GM19372 (cell line): ENCODE results near the gene ERBB3.

Experiments used
- ATAC-seq: cut with Tn5 transposase; IDR thresholded peaks from one replicate; pipeline ENCODE4 v1.9.1; 2021; ENCODE audit warnings: mild to moderate bottlenecking, low read depth, moderate library complexity; ENCODE audit not compliant: unreplicated experiment

ERBB3 gene

DNA sequence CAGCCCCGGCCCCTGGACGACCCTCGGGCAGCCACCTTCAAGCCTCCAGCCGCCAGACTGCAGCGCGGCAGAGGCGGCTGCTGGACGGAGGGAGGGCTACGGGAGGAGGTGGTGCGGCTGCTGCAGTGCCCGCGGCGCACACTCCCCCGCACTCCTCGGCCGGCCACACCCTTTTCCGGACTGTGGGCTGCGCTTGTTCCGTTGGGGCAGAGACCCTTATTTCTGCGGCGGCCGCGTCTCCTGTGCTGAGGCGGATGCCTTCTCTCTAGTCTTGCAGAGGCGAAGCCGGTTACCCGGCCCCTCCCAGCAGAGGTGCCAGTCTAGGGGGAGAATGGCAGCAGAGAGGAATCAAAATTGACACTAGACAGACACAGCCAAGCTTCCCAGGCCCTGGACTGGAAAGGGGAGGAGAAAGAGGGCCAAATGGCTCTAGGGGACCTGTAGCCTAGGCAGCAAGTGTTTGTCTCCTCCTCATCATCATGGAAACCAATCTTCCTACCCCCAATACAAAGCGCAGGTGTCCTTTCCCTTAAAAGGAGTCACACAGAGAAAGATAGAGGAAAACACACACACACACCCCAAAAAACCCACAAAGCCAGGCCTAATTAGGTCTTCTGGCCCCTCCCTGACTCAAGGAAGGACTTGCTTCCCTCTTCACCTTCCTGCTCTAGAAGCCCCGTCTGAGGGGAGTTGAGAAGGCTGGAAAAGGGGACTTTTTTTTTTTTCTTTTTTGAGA is 49.4 kb downstream of the ERBB3 start:
- peak; percentile 37 for ATAC-seq

DNA sequence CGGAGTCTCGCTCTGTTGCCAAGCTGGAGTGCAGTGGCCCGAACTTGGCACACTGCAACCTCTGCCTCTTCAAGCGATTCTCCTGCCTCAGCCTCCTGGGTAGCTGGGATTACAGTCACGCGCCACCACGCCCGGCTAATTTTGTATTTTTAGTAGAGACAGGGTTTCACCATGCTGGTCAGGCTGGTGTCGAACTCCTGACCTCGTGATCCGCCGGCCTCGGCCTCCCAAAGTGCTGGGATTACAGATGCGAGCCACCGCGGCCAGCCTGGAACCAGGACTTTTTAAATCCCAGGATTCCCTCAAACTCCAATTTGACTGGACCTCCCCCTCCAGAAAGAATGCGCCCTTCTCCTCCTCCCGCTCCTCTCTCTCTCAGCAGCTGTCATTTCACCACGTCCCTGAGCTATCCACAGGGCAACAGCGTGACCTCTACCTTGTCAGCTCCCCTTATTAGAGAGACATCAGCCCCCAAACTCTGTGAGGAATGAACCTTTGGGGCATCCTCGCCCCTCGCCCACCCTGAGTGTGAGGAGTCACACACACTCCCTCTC is 50.1 kb downstream of the ERBB3 start:
- ATAC-seq = no peak

- no peak for ATAC-seq
Observed at GRCh38 chr12:56130876-56131275, 50.9 kb downstream of the ERBB3 start.

DNA sequence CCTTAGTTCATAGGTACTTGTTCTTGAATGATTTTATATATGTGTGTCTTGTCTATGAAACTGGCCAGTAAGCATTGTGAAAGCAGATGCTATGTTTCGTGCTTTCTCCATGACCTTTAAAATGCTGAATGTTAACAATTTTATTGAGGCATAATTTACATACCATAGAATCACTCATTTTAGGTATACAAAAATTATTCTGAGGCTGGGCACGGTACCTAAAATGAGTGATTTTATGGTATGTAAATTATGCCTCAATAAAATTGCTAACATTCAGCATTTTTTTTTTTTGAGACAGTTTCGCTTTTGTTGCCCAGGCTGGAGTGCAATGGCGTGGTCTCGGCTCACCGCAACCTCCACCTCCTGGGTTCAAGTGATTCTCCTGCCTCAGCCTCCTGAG is 54.9 kb downstream of the ERBB3 start:
- ATAC-seq = no peak

DNA sequence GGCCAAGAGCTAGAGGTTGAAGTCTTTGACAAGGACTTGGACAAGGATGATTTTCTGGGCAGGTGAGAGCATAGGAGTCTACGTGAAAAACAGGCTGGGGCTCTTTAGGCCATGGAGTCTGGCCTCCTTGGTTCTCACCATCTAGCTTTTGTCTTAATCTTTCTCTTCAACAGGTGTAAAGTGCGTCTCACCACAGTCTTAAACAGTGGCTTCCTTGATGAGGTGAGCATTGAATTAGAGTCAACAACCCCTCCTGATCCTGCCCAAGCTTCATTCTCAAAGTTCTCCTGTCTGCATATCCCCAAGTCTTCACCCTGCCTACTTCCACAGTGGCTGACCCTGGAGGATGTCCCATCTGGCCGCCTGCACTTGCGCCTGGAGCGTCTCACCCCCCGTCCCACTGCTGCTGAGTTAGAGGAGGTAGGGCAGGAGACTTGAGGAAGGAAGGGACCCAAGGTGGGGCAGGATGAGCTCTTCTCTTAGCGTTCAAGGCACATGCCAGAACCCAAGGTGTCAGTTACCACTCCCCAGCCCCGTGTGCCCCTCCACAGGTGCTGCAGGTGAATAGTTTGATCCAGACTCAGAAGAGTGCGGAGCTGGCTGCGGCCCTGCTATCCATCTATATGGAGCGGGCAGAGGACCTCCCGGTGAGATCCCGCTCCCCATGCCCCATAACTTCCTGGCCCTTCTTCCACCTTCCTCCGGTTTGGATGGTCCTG is 58.0 kb downstream of the ERBB3 start:
- ATAC-seq = no peak

DNA sequence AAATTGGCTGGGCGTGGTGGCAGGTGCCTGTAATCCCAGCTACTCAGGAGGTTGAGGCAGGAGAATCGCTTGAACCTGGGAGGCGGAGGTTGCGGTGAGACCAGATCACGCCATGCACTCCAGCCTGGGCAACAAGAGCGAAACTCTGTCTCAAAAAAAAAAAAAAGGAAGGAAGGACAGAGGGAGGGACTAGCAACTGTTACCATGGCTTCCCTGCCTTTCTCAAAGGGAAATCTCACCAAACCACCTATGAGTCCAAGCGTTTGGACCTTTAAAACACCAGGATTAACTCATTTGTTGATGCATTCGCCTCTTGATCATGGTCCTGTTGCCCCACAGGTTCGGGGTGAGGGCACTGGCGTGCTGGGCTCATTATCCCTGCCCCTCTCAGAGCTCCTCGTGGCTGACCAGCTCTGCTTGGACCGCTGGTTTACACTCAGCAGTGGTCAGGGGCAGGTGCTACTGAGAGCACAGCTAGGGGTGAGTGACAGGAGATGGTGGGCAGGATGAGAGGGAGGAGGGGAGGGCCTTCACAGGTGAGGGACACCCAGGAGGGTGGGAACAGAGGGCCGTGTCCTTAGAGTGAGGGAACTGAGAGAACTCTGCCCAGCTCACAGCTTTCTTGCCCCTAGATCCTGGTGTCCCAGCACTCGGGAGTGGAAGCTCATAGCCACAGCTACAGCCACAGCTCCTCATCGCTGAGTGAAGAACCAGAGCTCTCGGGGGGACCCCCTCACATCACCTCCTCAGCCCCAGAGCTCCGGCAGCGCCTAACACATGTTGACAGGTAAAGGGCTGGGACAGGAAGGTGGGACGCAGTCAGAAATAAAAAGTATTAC is 62.2 kb downstream of the ERBB3 start:
- ATAC-seq = no peak

DNA sequence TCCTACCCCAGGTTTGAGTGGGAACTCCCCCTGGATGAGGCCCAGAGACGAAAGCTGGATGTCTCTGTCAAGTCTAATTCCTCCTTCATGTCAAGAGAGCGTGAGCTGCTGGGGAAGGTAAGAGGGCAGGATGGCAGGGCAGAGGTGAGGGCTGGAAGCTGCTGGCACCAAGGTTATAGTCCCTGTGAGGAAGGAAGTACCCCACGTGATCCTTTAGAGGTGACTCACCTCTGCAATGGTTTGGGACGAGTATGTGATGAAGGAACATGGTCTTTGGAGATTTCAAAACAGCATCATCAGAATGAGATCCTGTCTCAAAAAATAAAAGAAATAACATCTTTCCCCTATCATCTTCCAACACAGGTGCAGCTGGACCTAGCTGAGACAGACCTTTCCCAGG is 63.3 kb downstream of the ERBB3 start:
- ATAC-seq = no peak

- no peak for ATAC-seq
Observed at GRCh38 chr12:56143870-56144269, 63.9 kb downstream of the ERBB3 start.

DNA sequence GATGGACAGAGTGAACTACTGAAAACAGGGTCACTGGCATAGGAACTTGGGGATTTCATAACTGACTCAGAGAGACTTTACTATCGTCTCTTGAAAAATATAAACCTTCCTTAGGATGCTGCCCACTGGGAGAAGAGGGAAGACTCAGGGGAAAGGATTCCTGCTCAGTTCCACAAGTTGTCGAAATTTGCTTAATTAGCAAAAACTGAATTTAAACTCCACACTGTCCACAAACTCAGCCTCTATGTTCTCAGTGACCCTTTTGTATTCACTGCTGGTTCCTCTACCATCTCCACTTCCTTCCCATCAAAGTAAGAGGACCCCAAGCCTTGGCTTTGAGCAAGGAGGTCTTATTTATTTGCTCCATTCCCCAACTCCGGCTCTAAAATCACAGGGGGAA is 65.3 kb downstream of the ERBB3 start:
- ATAC-seq = no peak

- no peak for ATAC-seq
Observed at GRCh38 chr12:56146492-56147460, 66.8 kb downstream of the ERBB3 start.

DNA sequence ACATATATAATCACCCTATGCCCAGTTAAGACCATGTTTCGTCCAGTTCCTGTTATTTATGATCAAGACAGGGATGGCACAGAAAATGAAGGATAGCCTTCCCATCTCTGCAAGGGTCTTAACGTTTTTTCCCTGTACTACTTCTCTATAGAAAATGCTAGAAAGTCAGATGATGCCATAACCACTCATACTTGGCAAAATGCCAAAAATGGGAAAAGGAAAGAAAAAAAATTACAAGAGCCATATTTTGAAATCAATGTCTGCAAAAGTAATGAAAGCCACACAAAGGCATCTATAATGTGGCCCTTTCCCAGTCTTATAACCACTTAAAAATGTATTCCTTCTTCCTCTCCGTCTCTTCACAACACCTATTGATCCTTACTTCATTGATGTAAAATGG is 70.6 kb downstream of the ERBB3 start:
- no peak for ATAC-seq

DNA sequence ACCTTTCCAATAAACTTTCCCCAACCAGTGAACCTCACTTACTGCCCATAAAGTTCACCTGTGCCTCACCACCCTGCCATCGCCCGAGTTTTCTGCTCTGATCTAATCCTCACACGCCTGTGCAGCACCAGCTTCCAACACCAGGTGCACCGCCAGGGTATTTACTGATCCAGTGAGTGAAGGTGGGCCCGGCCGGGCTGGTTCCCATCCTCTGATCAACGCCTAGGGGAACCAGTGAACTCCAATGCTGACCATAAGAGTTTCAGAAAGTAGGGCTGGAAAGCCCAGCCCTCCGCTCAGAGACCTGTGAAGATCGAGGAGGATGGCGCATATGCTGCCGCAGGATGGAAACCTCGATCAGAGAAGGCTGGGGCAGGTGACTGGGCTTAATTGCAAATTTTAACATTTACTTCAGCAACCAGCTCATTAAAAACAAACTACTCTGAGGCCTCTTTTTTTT is 71.7 kb downstream of the ERBB3 start:
- ATAC-seq = peak; percentile 37

DNA sequence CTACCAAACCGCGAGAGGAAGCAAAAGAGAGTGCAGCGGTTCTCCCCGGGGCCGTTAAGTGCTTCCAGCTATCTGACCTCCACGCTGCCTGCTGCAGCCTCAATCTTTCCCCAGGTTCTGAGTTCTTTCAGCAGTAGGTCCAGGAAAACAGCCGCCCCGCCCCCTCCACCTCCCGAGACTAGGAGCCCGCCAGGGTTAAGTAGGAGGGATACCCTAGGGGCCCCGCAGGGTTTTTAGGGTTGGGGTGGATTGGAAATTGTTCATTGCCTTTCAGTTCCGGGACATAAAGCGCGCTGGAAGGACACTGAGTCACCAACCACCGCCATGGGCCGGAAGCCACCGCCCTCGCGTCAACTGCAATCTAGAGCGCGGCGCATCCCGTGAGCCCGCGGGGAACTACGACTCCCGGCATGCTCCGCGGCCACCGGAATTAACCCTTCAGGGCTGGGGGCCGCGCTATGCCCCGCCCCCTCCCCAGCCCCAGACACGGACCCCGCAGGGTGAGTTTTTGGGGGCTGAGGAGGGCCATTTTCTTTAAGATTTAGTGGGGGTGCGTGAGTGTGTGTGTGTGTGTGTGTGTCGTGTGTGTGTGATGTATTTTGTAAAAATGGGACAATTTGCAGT is 72.3 kb downstream of the ERBB3 start, which contains the start of gene MYL6B:
TSS of gene MYL6B (plus strand) at position 456 of the 624 bp plus-strand sequence. CDS start 1,332 bp downstream, outside the sequence.
- ATAC-seq = peak; percentile 94
